GM23248 (cell line): ENCODE data around the gene LST1. TPM values are rescaled to one million over a fixed set of nuclear protein-coding genes. Genes with fewer than 3 reads are reported as not detected.

Source experiments
- DNase-seq: peaks from one replicate; pipeline ENCODE4 v3.0.0-alpha.2; 2015
- H2AFZ ChIP-seq: fragments of 200-600 bp; sonication (generic); 2 replicates; pipeline ENCODE4 v1.6.1; 2016; ENCODE audit warnings: antibody characterized with exemption
- H3F3A ChIP-seq: fragments of 200-600 bp; sonication (generic); 2 replicates; pipeline ENCODE4 v1.6.1; 2016; ENCODE audit warnings: mild to moderate bottlenecking, antibody characterized with exemption, mixed run types; ENCODE audit not compliant: insufficient read depth
- H3K27ac ChIP-seq: fragments of 200-600 bp; sonication (generic); 2 replicates; pipeline ENCODE4 v1.5.1; 2016; ENCODE audit warnings: mild to moderate bottlenecking
- H3K27me3 ChIP-seq: fragments of 200-600 bp; sonication (generic); replicated peaks from 2 replicates; pipeline ENCODE4 v1.6.1; 2016; ENCODE audit warnings: mild to moderate bottlenecking; ENCODE audit not compliant: insufficient read depth
- H3K36me3 ChIP-seq: fragments of 200-600 bp; sonication (generic); 2 replicates; pipeline ENCODE4 v1.6.1; 2016; ENCODE audit warnings: low read depth, mild to moderate bottlenecking
- H3K4me1 ChIP-seq: fragments of 200-600 bp; sonication (generic); 2 replicates; pipeline ENCODE4 v1.6.1; 2016; ENCODE audit warnings: mild to moderate bottlenecking; ENCODE audit not compliant: insufficient read depth
- H3K4me2 ChIP-seq: fragments of 200-600 bp; sonication (generic); one replicate; pipeline ENCODE4 v1.6.1; 2016; ENCODE audit warnings: mild to moderate bottlenecking; ENCODE audit not compliant: unreplicated experiment
- H3K4me3 ChIP-seq: fragments of 200-600 bp; sonication (generic); 2 replicates; pipeline ENCODE4 v1.5.1; 2016; ENCODE audit warnings: mild to moderate bottlenecking
- H3K79me2 ChIP-seq: fragments of 200-600 bp; sonication (generic); 2 replicates; pipeline ENCODE4 v1.6.1; 2016; ENCODE audit warnings: mild to moderate bottlenecking; ENCODE audit not compliant: insufficient read depth
- H3K9ac ChIP-seq: fragments of 200-600 bp; sonication (generic); 2 replicates; pipeline ENCODE4 v1.6.1; 2016; ENCODE audit warnings: mild to moderate bottlenecking
- H3K9me2 ChIP-seq: fragments of 200-600 bp; sonication (generic); 2 replicates; pipeline ENCODE4 v1.6.1; 2016; ENCODE audit warnings: mixed run types, mild to moderate bottlenecking, moderate library complexity; ENCODE audit not compliant: insufficient read depth
- H3K9me3 ChIP-seq: fragments of 200-600 bp; sonication (generic); one replicate; pipeline ENCODE4 v1.6.1; 2017; ENCODE audit warnings: low read depth
- H4K20me1 ChIP-seq: fragments of 200-600 bp; sonication (generic); 2 replicates; pipeline ENCODE4 v1.6.0; 2016; ENCODE audit not compliant: insufficient read depth
- EZH2 ChIP-seq: fragments of 200-600 bp; sonication (generic); IDR thresholded peaks from 2 replicates; pipeline ENCODE4 v1.6.1; 2018; ENCODE audit warnings: antibody characterized with exemption, mild to moderate bottlenecking; ENCODE audit not compliant: insufficient read depth, poor library complexity, severe bottlenecking
- EZH2phosphoT487 ChIP-seq: fragments of 200-600 bp; sonication (generic); IDR thresholded peaks from 2 replicates; pipeline ENCODE4 v1.6.1; 2018; ENCODE audit warnings: antibody characterized with exemption, moderate library complexity, mild to moderate bottlenecking, low read depth; ENCODE audit not compliant: insufficient read depth
- WGBS, 2 experiments: methylation state at CpG; one replicate each; pipeline ENCODE4 v1.1.6; 2015 to 2017; ENCODE audit warnings: low lambda C conversion rate in 2 of 2, low coverage in 1 of 2; ENCODE audit errors: missing lambda C conversion rate in 2 of 2; 5-methylcytosine and 5-hydroxymethylcytosine counted together
- in situ Hi-C: fragments of 300-500 bp; cut with MboI; formaldehyde crosslinking; loops from 2 replicates; pipeline ENCODE4 v1.15.0; 2020
- polyA plus RNA-seq: library from polyadenylated mRNA; unstranded; fragments of >200 nt; fragmentation: Nextera tagmentation; extraction: Ambion mirVana; gene quantifications from 2 replicates; pipeline ENCODE4 v1.2.1, GENCODE V29; 2016
- total RNA-seq: library from RNA; depleted of rRNA; stranded (reverse); fragments of >200 nt; shearing (Covaris generic); gene quantifications from 2 replicates; pipeline ENCODE4 v1.2.3, GENCODE V29; 2014; rRNA removed

LST1 gene
- not detected in 2 replicates for total RNA-seq
- not detected in 2 replicates for polyA plus RNA-seq

- Histone ChIP-seq H3K27ac (no peak within 1 kb of the TSS), H3K27me3 (no peaks in the 10 kb centered on the region), H3F3A (no peaks in the 10 kb centered on the region), H3K9ac (no peak within 1 kb of the TSS), H3K4me1 (peaks cover 8% of the 10 kb centered on the region; the same call in 1 of the 2 replicates), H3K79me2 (no peaks in the 10 kb centered on the region), H3K9me3 (no peaks in the 10 kb centered on the region), H3K4me2 (no peak within 1 kb of the TSS), H3K9me2 (no peaks in the 10 kb centered on the region), H4K20me1 (no peaks in the 10 kb centered on the region), H3K4me3 (no peak within 1 kb of the TSS), H3K36me3 (no peaks in the 10 kb centered on the region), H2AFZ (no peak within 1 kb of the TSS)
- no peak for DNase-seq
- 26 to 56% methylated on average over 1 of the region's 1 CpG for WGBS, 2 experiments
- in situ Hi-C loops: no loop called here
- TF ChIP-seq EZH2phosphoT487 (no peak), EZH2 (no peak)
Observed at GRCh38 chr6:31586008-31586407, at the start of gene LST1. Gene LST1, plus strand, starts transcription at chr6:31586277. Its CDS starts 1,023 bp downstream, at chr6:31587300.

GRCh38 chr6:31538805-31539400 is 47.2 kb upstream of the LST1 start:
- peaks cover 61% of the 10 kb centered on the region for H3K36me3 ChIP-seq
- H3K9me2 ChIP-seq: no peaks in the 10 kb centered on the region
- in situ Hi-C loops: no loop called here
- H3K9ac ChIP-seq: peak overlapping the region; percentile 98
- H3K27me3 ChIP-seq: no peaks in the 10 kb centered on the region
- TF ChIP-seq EZH2: no peak
- no peak for TF ChIP-seq EZH2phosphoT487
- H4K20me1 ChIP-seq: peaks cover 32% of the 10 kb centered on the region
- H3K27ac ChIP-seq: no peak overlapping the region; the same call in 1 of the 2 replicates
- H3K79me2 ChIP-seq: peaks cover 93% of the 10 kb centered on the region
- H3K4me1 ChIP-seq: peaks cover 19% of the 10 kb centered on the region
- H3K4me3 ChIP-seq: peak overlapping the region; percentile 96
- 60 to 72% methylated on average over 6 of the region's 6 CpGs for WGBS, 2 experiments
- H2AFZ ChIP-seq: no peak overlapping the region
- peak overlapping the region; percentile 91 for H3K4me2 ChIP-seq
- H3F3A ChIP-seq: peaks cover 38% of the 10 kb centered on the region
- no peak for DNase-seq
- no peaks in the 10 kb centered on the region for H3K9me3 ChIP-seq

- WGBS, 2 experiments: 1 to 2% methylated on average over 4 of the region's 4 CpGs
- Histone ChIP-seq H3K9ac (peak overlapping the region; percentile 98), H4K20me1 (peaks cover 32% of the 10 kb centered on the region), H3K36me3 (peaks cover 44% of the 10 kb centered on the region), H3F3A (peaks cover 23% of the 10 kb centered on the region), H3K27ac (peak overlapping the region; percentile 96), H2AFZ (no peak overlapping the region), H3K4me1 (peaks cover 19% of the 10 kb centered on the region), H3K79me2 (peaks cover 76% of the 10 kb centered on the region), H3K9me2 (no peaks in the 10 kb centered on the region), H3K4me3 (peak overlapping the region; percentile 96), H3K27me3 (no peaks in the 10 kb centered on the region), H3K9me3 (no peaks in the 10 kb centered on the region), H3K4me2 (peak overlapping the region; percentile 91)
- in situ Hi-C loops: loop anchor here (5.0 kb wide), 1 partner anchor 62 kb away; no protein-coding TSS in a partner anchor
- no peak for TF ChIP-seq EZH2phosphoT487
- no peak for TF ChIP-seq EZH2
- no peak for DNase-seq
Observed at GRCh38 chr6:31540640-31541039, 45.4 kb upstream of the LST1 start.

GRCh38 chr6:31541059-31541657 is 44.9 kb upstream of the LST1 start:
- no peaks in the 10 kb centered on the region for H3K9me2 ChIP-seq
- H3K9me3 ChIP-seq: no peaks in the 10 kb centered on the region
- H3K4me1 ChIP-seq: peaks cover 19% of the 10 kb centered on the region
- H2AFZ ChIP-seq: peak overlapping the region; percentile 83
- no peaks in the 10 kb centered on the region for H3K27me3 ChIP-seq
- DNase-seq: peak; percentile 81
- peak overlapping the region; percentile 91 for H3K4me2 ChIP-seq
- H3K36me3 ChIP-seq: peaks cover 39% of the 10 kb centered on the region
- peaks cover 18% of the 10 kb centered on the region for H3F3A ChIP-seq
- in situ Hi-C loops: loop anchor here (5.0 kb wide), 1 partner anchor 61 kb away; no protein-coding TSS in a partner anchor
- H3K9ac ChIP-seq: peak overlapping the region; percentile 98
- H3K79me2 ChIP-seq: peaks cover 71% of the 10 kb centered on the region
- H4K20me1 ChIP-seq: peaks cover 27% of the 10 kb centered on the region
- peak overlapping the region; percentile 96 for H3K4me3 ChIP-seq
- 1% methylated on average over 21 of the region's 21 CpGs for WGBS, 2 experiments
- peak overlapping the region; percentile 96 for H3K27ac ChIP-seq
- TF ChIP-seq EZH2phosphoT487 (no peak), EZH2 (no peak)
